Right lobe of liver (tissue), 4 donors: ENCODE data around the gene GTF2IRD1.

ENCODE experiments used
- POLR2A ChIP-seq: fragments of 450-650 bp; IDR thresholded peaks from one replicate; pipeline ENCODE4 v1.6.1; 2017; ENCODE audit warnings: antibody characterized with exemption, mild to moderate bottlenecking
- TF ChIP-seq, protein P1 (sequence below), 4 donors: fragments of 200-600 bp in 3 of 4; fragments of 450-650 bp in 1 of 4; IDR thresholded peaks; one replicate each; pipeline versions ENCODE4 v1.5.1 to v1.8.0; 2016 to 2022; ENCODE audit warnings: antibody characterized with exemption in 4 of 4, mild to moderate bottlenecking in 2 of 4
- donor health status: DM: no; HTN: no; CAD: no.
- donor health status: DM: no; HTN: no; CAD: no.
- donor health status: DM: no; HTN: yes; CAD: no.

DNA sequence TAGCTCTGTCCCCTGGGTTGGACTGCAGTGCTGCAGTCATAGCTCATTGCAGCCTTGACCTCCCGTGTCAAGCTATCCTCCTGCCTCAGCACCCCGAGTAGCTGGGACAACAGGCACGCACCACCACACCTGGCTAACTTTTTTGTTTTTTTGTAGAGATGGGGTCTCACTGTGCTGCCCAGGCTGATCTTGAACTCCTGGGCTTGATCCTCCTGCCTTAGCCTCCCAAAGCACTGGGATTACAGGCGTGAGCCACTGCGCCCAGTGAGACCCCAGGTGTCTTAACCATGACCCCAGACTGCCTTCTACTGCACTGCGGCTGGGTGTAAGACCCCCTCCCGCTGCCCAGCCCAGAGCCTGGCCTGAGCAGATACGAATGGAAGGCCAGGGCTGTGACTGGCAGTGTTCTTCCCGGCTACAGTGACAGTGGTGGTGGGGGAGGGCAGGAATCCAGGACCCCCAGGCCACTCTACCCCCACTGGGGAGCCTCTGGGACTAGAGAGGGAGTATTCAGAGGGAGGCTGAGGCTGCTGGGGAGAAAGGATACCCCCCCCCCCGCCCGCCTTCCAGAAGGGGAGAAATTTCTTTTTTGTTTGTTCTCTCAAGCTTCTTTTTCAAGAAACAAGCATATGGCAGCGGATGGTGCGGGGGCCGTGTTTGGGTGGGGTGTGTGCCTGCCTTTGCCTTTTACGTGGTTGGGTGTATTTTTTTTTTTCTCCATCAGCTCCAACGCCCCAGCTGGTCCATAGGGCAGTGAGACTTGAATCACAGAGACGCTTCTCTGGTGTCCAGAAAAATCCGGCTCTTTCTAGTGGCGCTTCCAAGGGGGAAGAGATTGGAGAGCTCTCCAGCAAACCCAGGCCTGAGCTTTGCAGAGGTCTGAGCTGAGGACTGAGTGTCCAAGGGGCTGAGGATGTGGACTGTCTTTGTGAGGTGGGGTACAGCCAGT lies 36.6 kb downstream of the GTF2IRD1 start:
- no peak for TF ChIP-seq POLR2A
- TF ChIP-seq, protein P1, sequence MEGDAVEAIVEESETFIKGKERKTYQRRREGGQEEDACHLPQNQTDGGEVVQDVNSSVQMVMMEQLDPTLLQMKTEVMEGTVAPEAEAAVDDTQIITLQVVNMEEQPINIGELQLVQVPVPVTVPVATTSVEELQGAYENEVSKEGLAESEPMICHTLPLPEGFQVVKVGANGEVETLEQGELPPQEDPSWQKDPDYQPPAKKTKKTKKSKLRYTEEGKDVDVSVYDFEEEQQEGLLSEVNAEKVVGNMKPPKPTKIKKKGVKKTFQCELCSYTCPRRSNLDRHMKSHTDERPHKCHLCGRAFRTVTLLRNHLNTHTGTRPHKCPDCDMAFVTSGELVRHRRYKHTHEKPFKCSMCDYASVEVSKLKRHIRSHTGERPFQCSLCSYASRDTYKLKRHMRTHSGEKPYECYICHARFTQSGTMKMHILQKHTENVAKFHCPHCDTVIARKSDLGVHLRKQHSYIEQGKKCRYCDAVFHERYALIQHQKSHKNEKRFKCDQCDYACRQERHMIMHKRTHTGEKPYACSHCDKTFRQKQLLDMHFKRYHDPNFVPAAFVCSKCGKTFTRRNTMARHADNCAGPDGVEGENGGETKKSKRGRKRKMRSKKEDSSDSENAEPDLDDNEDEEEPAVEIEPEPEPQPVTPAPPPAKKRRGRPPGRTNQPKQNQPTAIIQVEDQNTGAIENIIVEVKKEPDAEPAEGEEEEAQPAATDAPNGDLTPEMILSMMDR (IDR thresholded peaks at IDR 0.05): no peak
